ENCODE measurements around the gene SLC9C1. TPM values are rescaled to one million over a fixed set of nuclear protein-coding genes. Genes with fewer than 3 reads are reported as not detected.

Gene SLC9C1
- total RNA-seq, 1 donor from 2014 or later, result not detected

- H3K27me3 ChIP-seq (ENCODE audit: low read depth), result no peaks in the 10 kb centered on the region
- no peak overlapping the region for H3K27ac ChIP-seq
- TF ChIP-seq, protein P1, sequence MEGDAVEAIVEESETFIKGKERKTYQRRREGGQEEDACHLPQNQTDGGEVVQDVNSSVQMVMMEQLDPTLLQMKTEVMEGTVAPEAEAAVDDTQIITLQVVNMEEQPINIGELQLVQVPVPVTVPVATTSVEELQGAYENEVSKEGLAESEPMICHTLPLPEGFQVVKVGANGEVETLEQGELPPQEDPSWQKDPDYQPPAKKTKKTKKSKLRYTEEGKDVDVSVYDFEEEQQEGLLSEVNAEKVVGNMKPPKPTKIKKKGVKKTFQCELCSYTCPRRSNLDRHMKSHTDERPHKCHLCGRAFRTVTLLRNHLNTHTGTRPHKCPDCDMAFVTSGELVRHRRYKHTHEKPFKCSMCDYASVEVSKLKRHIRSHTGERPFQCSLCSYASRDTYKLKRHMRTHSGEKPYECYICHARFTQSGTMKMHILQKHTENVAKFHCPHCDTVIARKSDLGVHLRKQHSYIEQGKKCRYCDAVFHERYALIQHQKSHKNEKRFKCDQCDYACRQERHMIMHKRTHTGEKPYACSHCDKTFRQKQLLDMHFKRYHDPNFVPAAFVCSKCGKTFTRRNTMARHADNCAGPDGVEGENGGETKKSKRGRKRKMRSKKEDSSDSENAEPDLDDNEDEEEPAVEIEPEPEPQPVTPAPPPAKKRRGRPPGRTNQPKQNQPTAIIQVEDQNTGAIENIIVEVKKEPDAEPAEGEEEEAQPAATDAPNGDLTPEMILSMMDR (IDR thresholded peaks at IDR 0.05), result no peak
- peaks cover 5% of the 10 kb centered on the region for H3K4me1 ChIP-seq
- H3K36me3 ChIP-seq, result no peaks in the 10 kb centered on the region
- intact Hi-C loops (cut with DNase I), result no loop called here
- peak in 1 of 2 donors; percentile 34 for ATAC-seq
- H3K9me3 ChIP-seq, result no peaks in the 10 kb centered on the region
- H3K4me3 ChIP-seq, result no peak overlapping the region
- DNase-seq, result no peak
Observed at GRCh38 chr3:112134335-112135124, 159.5 kb downstream of the SLC9C1 start.

DNA sequence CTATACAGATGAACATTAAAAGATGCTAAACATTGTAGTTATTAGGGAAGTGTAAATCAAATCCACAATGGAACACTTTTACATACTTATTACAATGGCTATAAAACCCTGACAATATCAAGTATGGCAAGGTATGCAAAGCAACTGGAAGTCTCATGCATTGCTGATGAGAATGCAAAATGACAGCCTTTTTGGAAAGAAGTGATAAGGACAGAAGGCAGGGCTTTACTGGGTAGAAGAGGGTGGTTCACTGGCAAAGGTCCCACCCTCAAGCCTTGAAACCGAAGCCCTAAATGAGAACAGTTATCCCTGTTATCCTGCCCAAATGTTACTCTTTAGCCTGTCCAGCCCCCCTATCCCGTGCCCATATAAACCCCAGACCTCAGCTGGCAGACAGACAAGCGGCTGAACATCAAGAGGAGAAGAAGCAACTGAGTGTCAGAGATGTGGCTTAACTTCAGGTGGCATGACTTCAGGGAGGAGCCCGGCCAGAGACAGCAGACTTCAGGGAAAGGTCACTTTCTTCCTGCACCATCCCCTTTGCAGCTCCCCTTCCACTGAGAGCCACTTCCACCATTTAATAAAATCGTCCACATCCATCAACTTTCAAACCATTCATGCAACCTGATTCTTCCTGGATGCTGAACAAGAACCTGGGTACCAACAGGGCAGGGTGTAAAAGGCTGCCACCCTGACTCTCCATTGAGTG, 160.2 kb downstream of the SLC9C1 start:
- H3K27me3 ChIP-seq (ENCODE audit: low read depth), result no peaks in the 10 kb centered on the region
- H3K4me1 ChIP-seq, result peaks cover 5% of the 10 kb centered on the region
- DNase-seq (no peak), ATAC-seq (no peak)
- no peaks in the 10 kb centered on the region for H3K36me3 ChIP-seq
- H3K9me3 ChIP-seq, result no peaks in the 10 kb centered on the region
- no peak overlapping the region for H3K4me3 ChIP-seq
- intact Hi-C loops (cut with DNase I), result no loop called here
- H3K27ac ChIP-seq, result peak overlapping the region; percentile 8
- TF ChIP-seq, protein P1 (IDR thresholded peaks at IDR 0.05), result no peak

DNA sequence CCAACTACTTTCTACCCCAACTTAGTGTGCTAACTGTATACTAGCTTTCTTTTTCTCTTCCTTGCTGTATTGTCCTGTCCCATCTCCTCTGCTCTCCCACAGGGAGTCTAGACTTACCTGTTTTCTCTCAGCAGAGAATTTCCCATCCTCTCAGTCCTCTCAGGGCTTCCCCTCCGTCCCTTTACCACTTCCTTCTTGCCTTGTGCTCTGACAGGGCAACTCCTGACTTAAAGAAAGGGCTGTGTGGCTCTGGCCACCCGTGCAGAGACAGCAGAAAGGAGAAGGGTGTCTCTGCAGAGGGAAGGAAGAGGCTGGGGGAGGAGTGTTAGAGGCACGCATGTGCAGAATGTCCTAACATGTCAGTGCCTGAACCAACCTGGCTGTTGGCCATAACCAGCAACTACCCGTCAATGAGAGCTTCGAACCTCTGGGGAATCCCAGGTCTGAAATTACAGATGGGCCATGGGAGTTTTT, 161.0 kb downstream of the SLC9C1 start, which contains the start of gene GCSAM:
Gene GCSAM (minus strand): TSS at position 274 of the 474 bp plus-strand sequence. CDS start 128 bp downstream, at position 146.
- Histone ChIP-seq H3K27me3 (ENCODE audit: low read depth) (no peaks in the 10 kb centered on the region), H3K4me3 (no peak within 1 kb of the TSS), H3K4me1 (peaks cover 5% of the 10 kb centered on the region), H3K36me3 (no peaks in the 10 kb centered on the region), H3K27ac (peak within 1 kb of the TSS; percentile 8), H3K9me3 (no peaks in the 10 kb centered on the region)
- ATAC-seq, result peak; percentile 66 to 88
- TF ChIP-seq, protein P1 (IDR thresholded peaks at IDR 0.05), result no peak
- peak; percentile 68 for DNase-seq
- intact Hi-C loops (cut with DNase I), result no loop called here

DNA sequence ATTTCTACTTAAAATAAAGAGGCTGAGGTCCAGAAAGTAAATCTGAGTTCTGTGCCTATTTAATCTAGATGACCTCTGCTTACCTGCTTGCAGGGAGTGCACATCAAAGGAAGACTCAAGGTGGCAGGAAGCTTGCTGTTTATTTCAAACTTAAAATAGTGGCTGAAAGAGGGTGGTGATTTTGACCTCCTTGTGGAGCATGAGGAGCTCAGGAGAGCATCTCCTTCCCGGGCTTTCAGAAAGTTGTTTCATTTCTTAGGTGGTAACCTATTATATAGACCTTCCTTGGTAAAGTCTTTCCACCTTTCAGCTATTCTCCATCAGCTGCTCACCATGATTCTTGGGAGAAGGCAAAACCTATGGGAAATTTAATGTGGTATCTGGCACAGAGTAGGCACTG, 161.5 kb downstream of the SLC9C1 start:
- DNase-seq (no peak), ATAC-seq (no peak)
- intact Hi-C loops (cut with DNase I), result no loop called here
- TF ChIP-seq, protein P1 (IDR thresholded peaks at IDR 0.05), result no peak
- H3K27ac ChIP-seq, result no peak overlapping the region
- H3K4me3 ChIP-seq, result no peak overlapping the region
- no peaks in the 10 kb centered on the region for H3K36me3 ChIP-seq
- peaks cover 5% of the 10 kb centered on the region for H3K4me1 ChIP-seq
- no peaks in the 10 kb centered on the region for H3K9me3 ChIP-seq
- H3K27me3 ChIP-seq (ENCODE audit: low read depth), result no peaks in the 10 kb centered on the region

- no peak for ATAC-seq
- TF ChIP-seq, protein P1 (IDR thresholded peaks at IDR 0.05), result no peak
Observed at GRCh38 chr3:112132088-112132487, 161.9 kb downstream of the SLC9C1 start.

More at GRCh38 chr3:112132088-112132487, 161.9 kb downstream of the SLC9C1 start:
- Histone ChIP-seq H3K4me3 (no peak overlapping the region), H3K36me3 (no peaks in the 10 kb centered on the region), H3K27ac (no peak overlapping the region), H3K4me1 (peaks cover 6% of the 10 kb centered on the region), H3K9me3 (no peaks in the 10 kb centered on the region), H3K27me3 (ENCODE audit: low read depth) (no peaks in the 10 kb centered on the region)
- DNase-seq, result no peak
- intact Hi-C loops (cut with DNase I), result no loop called here
